GM12891 (cell line): ENCODE data around the gene ENKD1.

Experiments used
- POLR2A ChIP-seq: IDR thresholded peaks from 2 replicates; pipeline ENCODE4 v1.6.1; 2011; ENCODE audit warnings: low read depth, low read length, control low read depth
- POLR2AphosphoS5 ChIP-seq: IDR thresholded peaks from 2 replicates; pipeline ENCODE4 v1.6.1; 2011; ENCODE audit warnings: low read depth, low read length, control low read depth
- POU2F2 ChIP-seq: IDR thresholded peaks from 2 replicates; pipeline ENCODE4 v1.6.1; 2011; ENCODE audit warnings: low read depth, mild to moderate bottlenecking, control low read depth, low read length, moderate library complexity
- TAF1 ChIP-seq: IDR thresholded peaks from 2 replicates; pipeline ENCODE4 v1.6.1; 2011; ENCODE audit warnings: low read depth, low read length, control low read depth

DNA sequence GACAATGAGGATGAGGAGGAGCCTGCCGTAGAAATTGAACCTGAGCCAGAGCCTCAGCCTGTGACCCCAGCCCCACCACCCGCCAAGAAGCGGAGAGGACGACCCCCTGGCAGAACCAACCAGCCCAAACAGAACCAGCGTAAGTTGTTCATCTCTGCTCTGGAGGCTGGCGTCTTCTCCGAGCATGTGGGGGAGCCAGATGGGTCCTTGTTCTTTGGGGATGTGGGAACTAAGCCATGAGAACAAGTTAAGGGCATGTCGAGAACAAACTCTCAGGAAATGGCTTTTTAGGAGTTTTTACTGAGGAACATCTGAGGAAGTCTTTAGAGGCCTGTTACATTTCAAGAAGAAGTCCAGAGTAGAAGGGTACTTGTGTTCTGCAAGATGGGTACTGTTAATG lies 29.8 kb downstream of the ENKD1 start:
- TF ChIP-seq POLR2A (no peak), POLR2AphosphoS5 (no peak), TAF1 (no peak), POU2F2 (no peak)
